GM21576 (cell line): ENCODE results near the gene SNIP1.
"Not testable (repeated sequence)": the region's sequence is repeated elsewhere in the genome, so short reads cannot be mapped to it uniquely, and the experiment has no call there.

Source experiments
- ATAC-seq: cut with Tn5 transposase; IDR thresholded peaks from one replicate; pipeline ENCODE4 v1.9.1; 2021; ENCODE audit warnings: mild to moderate bottlenecking, moderate library complexity; ENCODE audit not compliant: unreplicated experiment

SNIP1 gene

DNA sequence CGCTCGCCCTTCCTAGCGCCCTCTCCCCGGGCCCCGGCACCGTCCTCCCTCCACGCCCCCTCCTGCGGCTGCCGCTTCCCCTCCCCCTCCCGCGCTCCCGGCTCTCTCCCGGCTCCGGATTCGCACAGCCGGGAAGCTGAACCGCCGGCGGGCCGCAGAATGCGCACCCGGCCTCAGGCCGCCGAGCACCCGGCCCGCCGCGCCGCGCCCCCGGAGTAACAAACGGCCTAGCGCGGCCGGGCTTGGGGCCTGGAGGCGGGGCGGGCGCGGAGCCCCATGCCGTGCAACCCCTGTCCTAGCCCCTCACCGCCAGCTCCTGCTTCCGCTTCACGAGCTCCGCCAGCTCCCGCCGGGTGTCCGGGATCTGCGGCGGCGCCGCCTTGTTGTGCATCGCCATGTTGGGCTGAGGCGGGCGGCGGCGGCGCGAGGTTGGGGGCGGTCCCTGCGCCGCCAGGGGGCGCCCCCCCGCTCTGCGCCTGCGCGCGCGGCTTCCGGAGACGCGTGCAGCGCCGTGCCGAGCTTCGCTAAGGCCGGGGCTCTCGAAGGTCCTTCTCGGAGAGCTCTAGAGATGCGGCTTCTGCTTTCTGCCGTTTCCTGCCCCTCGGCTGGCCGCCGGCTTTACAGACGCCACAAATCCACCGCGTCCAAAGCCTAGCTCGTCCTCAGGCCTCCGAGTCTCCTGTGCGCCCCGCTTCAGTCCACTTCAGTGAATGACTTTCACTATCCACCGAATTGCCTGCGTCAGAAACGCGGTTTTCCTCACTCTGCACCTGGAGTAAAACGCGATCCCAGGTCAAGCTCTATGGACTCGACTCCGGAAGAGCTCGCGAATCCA is 39.5 kb downstream of the SNIP1 start, which contains the start of gene MEAF6:
Gene MEAF6 (minus strand): TSS at position 417 of the 835 bp plus-strand sequence. CDS start 20 bp downstream, at position 397.
- peak; percentile 65 for ATAC-seq

DNA sequence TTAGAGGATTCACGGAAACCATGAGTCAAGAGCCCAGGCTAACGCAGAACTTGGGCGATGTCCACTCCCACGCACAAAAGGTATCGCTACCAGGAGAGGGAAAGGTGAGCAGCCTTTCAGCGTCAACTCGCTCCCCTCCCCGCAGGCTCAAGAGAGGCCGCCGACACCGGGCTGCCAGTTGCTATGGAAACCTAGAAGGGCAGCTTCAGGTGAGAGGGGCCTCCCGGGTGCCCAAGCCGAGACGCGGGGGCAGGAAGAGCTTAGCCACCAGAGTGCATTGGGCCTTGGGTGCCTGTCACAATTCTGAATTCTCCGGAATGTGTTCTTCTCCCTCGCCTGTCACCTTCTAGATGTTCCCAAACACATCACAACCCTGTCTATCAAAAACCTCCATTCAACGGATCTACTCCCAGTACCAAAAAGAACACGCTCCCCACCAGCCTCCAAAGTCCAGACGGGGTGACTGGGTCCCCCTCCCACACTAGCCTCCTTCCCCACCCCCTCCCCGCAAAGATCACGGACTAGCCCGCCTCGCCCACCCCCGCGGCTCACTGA is 40.2 kb downstream of the SNIP1 start:
- ATAC-seq = no peak

DNA sequence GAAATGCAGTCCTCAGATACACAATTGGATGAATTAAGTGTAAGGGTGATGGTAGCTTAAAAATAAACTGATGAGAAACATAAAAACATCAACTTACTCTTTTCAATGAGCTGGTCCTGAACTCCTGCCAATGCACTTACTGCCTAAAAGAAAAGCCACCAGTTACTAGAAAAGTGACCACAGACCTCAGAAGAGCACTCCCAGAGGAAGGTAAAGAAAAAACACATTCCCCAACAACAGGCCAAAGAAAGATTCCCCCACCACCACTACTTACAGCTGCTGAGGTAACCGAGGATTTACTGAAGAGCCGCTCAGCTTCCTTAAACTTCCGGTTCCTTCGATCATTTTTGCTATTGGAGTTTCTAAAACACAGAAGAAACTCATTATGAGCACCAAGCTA is 44.9 kb downstream of the SNIP1 start:
- ATAC-seq = no peak

DNA sequence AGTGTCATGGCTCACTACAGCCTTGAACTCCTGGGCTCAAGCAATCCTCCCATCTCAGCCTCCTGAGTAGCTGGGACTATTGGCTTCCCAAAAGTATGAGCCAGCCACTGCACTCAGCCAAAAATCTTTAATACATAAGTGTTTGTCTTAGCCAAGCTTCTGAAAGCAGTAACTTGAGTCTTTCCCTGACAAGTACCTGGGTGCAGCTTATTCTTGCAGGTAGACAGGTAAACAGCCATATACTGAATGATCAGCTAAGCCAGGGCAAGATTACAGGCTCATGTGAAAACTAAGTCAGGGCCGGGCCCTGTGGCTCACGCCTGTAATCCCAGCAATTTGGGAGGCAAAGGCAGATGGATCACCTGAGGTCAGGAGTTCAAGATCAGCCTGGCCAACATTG is 47.4 kb downstream of the SNIP1 start:
- no peak for ATAC-seq

DNA sequence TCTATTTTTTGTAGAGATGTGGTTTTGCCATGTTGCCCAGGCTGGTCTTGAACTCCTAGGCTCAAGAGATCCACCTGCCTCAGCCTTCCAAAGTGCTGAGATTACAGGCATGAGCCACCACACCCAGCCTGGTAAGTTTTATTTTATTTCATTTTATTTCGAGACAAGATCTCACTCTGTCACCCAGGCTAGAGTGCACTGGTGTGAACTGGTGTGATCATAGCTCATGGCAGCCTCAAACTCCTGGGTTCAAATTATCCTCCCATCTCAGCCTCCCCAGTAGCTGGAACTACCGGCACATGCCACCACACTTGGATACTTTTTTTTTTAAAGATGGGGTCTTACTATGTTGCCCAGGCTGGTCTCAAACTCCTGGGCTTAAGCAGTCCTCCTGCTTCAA is 51.3 kb downstream of the SNIP1 start:
- ATAC-seq = not testable (repeated sequence)

DNA sequence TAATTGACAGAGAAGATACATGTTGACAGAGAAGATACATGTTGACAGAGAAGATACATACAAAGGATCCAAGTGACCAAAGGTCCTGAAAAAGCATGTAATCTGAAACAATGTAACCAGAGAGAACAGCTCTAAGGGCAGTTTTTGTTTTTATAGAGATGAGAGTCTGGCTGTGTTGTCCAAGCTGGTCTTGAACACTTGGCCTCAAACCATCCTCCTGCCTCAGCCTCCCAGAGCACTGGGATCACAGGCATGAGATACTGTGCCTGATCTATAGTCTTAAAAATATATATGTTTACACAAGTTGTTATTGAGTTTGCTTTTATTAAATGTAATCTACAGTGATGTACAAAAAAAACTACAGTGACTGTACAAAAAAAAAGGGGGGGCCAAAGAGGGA is 52.0 kb downstream of the SNIP1 start:
- no peak for ATAC-seq

DNA sequence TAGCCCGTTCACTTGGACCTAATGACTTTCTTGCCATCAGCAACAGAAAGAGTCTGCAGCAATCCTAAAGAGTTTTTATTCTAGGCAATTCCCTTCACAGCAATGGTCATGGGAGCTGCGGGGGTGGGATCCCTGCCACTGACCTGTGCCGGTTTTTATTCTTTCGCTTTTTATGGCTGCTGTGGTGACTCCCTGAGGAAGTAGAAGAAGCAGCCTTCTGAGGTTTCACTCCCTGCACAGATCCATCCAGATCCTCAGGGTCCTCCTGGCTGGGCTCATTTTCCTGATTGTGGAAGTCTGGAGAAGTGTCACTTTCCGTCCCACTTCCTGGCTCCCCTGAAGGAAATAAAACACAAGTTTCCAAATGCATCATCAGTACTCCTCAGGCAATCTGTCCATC is 52.4 kb downstream of the SNIP1 start:
- no peak for ATAC-seq

DNA sequence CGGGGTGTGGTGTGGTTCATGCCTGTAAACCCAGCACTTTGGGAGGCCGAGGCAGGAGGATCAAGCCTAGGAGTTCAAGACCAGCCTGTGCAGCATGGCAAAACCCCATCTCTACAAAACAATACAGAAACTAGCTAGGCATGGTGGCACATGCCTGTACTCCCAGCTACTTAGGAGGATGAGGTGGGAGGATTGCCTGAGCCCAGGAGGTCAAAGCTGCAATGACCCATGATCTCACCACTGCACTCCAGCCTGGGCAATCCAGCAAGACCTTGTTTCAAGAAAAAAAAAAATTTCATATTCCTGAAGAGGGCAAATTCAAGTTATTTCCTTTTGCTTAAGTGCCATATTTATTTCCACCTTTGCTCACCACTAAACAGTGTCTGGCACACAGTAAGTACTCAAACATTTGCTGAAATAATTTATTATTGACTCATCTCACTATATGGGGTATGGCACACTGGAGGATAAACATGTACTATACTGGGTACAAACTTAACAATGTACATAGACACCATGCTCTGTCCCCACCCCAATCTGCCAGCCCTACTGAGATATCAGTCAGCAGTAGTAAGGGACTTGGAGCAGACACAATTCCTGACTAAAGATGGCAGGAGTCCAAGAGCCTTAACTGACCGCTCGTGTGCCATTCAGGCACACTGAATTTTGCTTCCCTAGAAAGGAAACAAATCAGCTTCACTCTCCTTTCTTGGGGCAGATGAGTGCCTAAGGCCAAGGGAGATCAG is 55.0 kb downstream of the SNIP1 start:
- no peak for ATAC-seq

DNA sequence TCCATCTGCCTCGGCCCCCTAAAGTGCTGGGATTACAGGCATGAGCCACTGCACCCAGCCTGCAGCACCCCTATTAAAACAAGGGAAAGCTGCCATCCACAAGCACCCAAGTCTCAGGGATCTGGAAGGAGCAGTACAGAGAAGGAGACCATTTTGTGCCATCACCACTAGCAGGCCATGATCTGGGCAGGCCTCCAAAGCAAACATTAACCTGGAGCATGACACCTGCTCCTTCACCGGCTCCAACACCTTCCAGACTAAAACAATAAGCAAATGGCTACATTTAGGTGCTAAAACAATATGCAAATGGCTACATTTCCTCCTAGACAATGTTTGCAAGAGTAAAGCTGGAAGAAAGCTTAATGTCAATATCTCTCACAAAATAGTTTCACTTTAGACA is 56.3 kb downstream of the SNIP1 start:
- ATAC-seq = no peak

DNA sequence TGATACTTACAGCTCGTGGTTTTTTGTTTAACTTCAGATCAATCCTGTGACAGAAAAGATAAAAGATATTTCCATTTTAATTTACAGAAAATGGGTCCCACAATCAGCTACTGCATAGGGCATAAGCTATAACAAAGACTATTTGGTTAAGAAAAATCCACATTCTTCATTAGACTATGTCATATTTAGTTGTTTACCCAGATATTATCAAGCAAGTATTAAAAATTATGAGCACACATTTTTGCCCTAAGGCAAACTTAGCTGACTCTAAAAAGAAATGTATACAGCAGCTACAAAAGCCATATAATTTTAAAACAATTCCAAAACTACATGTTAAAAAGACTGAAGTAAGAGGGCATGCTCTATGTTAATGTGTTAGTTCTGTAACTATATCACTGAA is 58.2 kb downstream of the SNIP1 start:
- no peak for ATAC-seq

DNA sequence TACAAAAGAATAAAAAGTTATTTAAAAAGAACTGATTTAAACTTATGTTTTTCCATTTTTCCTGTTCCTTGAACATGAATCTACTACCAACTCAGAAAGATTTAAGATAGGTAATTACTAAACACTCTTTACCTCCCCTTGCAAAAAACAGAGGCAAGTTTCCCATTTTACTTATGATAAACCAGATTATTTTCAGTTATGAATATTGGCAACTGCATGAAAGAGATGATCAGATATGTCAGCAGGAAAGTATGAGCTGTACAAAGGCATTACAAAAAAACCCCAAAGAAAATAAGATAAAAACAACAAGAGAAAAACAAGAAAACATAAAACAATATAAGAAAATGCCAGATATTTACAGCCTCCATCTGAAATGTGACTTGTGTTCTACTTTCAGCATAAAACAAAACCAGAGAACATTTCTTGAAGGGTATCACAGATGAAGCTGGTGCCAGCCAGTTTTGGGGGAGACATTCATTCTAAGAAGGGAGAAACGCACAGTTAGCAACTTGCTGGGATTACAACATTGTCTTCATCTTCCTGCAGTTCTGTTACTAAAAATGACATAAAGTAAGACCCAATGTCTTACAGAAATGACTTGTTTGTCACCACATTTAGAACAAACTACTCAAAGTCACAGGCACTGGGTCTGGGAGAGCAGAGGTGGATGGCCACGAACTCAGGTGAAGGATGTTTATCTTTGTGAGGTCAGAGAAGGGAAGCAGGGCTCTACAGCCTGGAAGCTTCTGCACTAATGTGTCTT is 60.6 kb downstream of the SNIP1 start:
- no peak for ATAC-seq

DNA sequence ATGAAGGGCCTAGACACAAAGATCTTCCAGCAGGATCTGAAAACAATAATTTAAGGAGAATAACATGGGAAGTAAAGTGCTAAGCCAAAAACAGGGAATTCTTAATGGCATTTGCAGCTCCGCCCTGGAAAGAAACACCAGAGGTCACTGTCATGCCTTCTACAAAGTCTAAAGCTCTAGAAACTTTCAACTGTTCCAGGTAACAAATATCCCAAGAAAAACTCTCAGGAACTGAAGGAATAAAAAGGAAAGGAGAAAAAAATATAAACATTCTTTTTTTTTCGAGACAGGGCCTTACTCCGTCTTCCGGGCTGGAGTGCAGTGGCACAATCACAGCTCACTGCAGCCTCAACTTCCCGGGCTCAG is 66.5 kb downstream of the SNIP1 start:
- ATAC-seq = no peak

DNA sequence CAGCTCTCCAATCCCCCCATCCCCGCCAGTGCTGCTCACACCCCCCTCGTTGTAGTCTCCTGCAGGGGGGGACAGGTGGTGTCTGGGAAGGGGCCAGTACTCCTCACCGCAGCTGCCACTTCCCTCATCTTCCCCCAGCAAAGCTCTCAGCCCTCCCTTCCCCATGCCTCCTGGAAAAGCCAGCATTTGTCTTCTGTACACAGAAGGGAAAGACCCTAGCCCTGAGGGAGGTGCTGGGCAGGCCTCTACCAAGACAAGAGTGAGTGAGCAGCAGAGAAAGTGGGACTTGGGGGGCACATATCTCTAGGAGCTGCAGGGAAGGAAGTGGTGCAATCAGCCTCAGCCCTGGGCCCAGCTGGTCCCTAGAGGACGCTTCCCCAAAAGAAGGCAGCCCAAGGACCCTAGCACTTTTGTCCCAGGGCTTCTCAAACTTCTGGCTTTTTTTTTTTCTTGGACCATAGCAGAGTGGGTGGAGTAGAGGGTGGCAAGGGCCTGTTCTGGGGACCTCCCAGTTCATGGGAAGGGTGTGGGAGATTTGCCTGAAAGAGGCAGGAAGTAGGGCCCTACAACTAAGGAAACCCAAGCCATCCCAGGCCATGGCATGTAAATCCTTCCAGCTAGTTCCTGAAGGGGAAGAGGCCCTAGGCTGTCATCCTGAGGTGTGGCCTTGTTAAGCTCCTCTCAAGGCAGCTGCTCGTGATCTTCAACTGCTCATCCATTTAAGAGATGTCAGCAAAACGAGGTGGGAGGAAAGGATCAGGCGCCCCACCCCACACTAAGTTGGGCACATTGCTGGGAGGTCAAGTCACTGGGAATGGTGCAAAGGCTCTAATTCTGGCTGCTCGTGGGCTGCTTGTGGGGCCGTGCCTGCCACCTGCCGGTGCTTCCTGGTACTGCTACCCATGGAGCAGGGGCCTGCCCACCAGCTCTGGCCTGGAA is 67.1 kb downstream of the SNIP1 start:
- ATAC-seq = no peak

DNA sequence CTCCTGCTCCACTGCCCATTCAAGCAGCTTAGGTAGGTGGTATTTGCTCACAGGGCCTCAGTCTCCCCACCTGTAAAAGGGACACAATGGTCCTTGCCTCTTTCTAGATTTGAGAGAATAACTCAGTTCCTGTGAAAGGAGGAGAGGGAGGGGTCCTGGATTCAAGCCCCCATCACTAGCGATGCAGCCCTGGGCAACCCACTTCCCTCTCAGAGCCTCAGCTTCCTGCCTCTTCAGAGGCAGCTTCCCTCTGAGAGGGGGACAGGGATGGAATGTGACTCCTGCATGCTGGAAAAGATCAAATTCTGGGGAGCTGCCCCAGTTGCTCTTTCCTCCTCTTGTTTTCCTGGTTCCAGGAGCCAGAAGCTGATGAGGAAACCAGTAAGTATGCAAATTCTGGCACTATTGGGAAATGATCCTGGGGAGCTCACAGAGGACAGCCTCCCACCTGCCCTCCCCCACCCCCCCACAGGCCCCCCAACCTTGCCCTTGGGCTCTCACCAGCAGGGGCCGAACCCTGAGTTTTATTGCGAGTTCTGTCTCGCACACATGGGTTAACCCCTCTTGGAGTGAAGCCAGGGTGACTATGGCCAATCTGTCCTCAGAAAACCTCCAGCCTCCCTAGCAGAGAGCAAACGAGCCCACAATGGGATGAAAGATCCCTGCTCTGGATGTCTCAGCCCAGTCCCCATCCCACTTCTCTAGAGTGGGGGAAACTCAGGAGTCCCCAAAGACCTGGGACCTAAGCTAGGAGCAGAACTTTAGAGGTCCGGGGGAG is 68.0 kb downstream of the SNIP1 start:
- ATAC-seq = no peak
